Neutrophil (primary cell): ENCODE measurements around the gene CYP2C9.
"Not testable (repeated sequence)": the region's sequence is repeated elsewhere in the genome, so short reads cannot be mapped to it uniquely, and the experiment has no call there.

Experiments used
- H3K27ac ChIP-seq: fragments of 200-600 bp; sonication (generic); 2 replicates; pipeline ENCODE4 v1.5.1; 2016; ENCODE audit warnings: mild to moderate bottlenecking, moderate library complexity
- H3K27me3 ChIP-seq: fragments of 200-600 bp; sonication (generic); 2 replicates; pipeline ENCODE4 v1.6.0; 2016; ENCODE audit warnings: mild to moderate bottlenecking
- H3K36me3 ChIP-seq: fragments of 200-600 bp; sonication (generic); 2 replicates; pipeline ENCODE4 v1.5.1; 2017
- H3K4me1 ChIP-seq, 2 experiments: fragments of 200-600 bp in 1 of 2; sonication (generic) in 1 of 2; 1 replicate in 1 of 2; 2 replicates in 1 of 2; pipeline versions ENCODE4 v1.5.1 to v1.6.1; 2013 to 2016; ENCODE audit warnings: low read depth in 1 of 2, low read length in 1 of 2, mild to moderate bottlenecking in 1 of 2, moderate library complexity in 1 of 2; ENCODE audit not compliant: control insufficient read depth in 1 of 2, insufficient read depth in 1 of 2
- H3K4me3 ChIP-seq, 2 experiments: fragments of 200-600 bp in 1 of 2; sonication (generic) in 1 of 2; 1 replicate in 1 of 2; 2 replicates in 1 of 2; pipeline ENCODE4 v1.5.1; 2013 to 2016; ENCODE audit warnings: low read depth in 1 of 2, low read length in 1 of 2, mild to moderate bottlenecking in 1 of 2, moderate library complexity in 1 of 2
- H3K9me3 ChIP-seq: fragments of 200-600 bp; sonication (generic); 2 replicates; pipeline ENCODE4 v1.5.1; 2016
- CTCF ChIP-seq: fragments of 200-600 bp; sonication (generic); IDR thresholded peaks from 2 replicates; pipeline ENCODE4 v1.5.1; 2016; ENCODE audit warnings: antibody characterized with exemption

The CYP2C9 gene

GRCh38 chr10:94938383-94938782, at the start of gene CYP2C9:
Gene CYP2C9 (plus strand): TSS chr10:94938658. CDS start chr10:94938683, 25 bp downstream.
- no peaks in the 10 kb centered on the region for H3K36me3 ChIP-seq
- H3K27me3 ChIP-seq: no peaks in the 10 kb centered on the region
- H3K4me3 ChIP-seq: no peak within 1 kb of the TSS
- no peak within 1 kb of the TSS for H3K27ac ChIP-seq
- TF ChIP-seq CTCF: no peak
- no peaks in the 10 kb centered on the region for H3K4me1 ChIP-seq
- peaks cover 7% of the 10 kb centered on the region for H3K9me3 ChIP-seq

GRCh38 chr10:94889123-94889522, 49.3 kb upstream of the CYP2C9 start:
- no peaks in the 10 kb centered on the region for H3K4me1 ChIP-seq
- H3K36me3 ChIP-seq: no peaks in the 10 kb centered on the region
- H3K27me3 ChIP-seq: no peaks in the 10 kb centered on the region
- no peak overlapping the region for H3K27ac ChIP-seq
- no peaks in the 10 kb centered on the region for H3K9me3 ChIP-seq
- no peak for TF ChIP-seq CTCF
- H3K4me3 ChIP-seq: no peak overlapping the region

GRCh38 chr10:94890264-94891022, 48.0 kb upstream of the CYP2C9 start:
- no peak overlapping the region for H3K27ac ChIP-seq
- no peak overlapping the region for H3K4me3 ChIP-seq
- no peaks in the 10 kb centered on the region for H3K27me3 ChIP-seq
- H3K36me3 ChIP-seq: no peaks in the 10 kb centered on the region
- no peak for TF ChIP-seq CTCF
- no peaks in the 10 kb centered on the region for H3K4me1 ChIP-seq
- no peaks in the 10 kb centered on the region for H3K9me3 ChIP-seq

GRCh38 chr10:94898414-94898813, 40.0 kb upstream of the CYP2C9 start:
- not testable (repeated sequence) for H3K27me3 ChIP-seq, H3K36me3 ChIP-seq, H3K4me1 ChIP-seq

GRCh38 chr10:94902080-94902479, 36.4 kb upstream of the CYP2C9 start:
- no peaks in the 10 kb centered on the region for H3K9me3 ChIP-seq
- no peak overlapping the region for H3K4me3 ChIP-seq
- no peak for TF ChIP-seq CTCF
- no peaks in the 10 kb centered on the region for H3K36me3 ChIP-seq
- no peaks in the 10 kb centered on the region for H3K27me3 ChIP-seq
- H3K27ac ChIP-seq: no peak overlapping the region
- H3K4me1 ChIP-seq: no peaks in the 10 kb centered on the region

More at GRCh38 chr10:94898414-94898813, 40.0 kb upstream of the CYP2C9 start:
- H3K4me3 ChIP-seq, H3K27ac ChIP-seq, H3K9me3 ChIP-seq: not testable (repeated sequence)

- no peak for TF ChIP-seq CTCF
- H3K4me3 ChIP-seq: no peak overlapping the region
Measured at GRCh38 chr10:94902570-94902969, 35.9 kb upstream of the CYP2C9 start.

GRCh38 chr10:94904506-94905148, 33.8 kb upstream of the CYP2C9 start:
- not testable (repeated sequence) for H3K27me3 ChIP-seq, H3K36me3 ChIP-seq, H3K9me3 ChIP-seq, H3K4me1 ChIP-seq, H3K27ac ChIP-seq, H3K4me3 ChIP-seq

More at GRCh38 chr10:94902570-94902969, 35.9 kb upstream of the CYP2C9 start:
- Histone ChIP-seq H3K27me3 (no peaks in the 10 kb centered on the region), H3K36me3 (no peaks in the 10 kb centered on the region), H3K9me3 (no peaks in the 10 kb centered on the region), H3K4me1 (no peaks in the 10 kb centered on the region), H3K27ac (no peak overlapping the region)
